Measurements from ENCODE around the gene TK1.
"Not testable (repeated sequence)": the region's sequence is repeated elsewhere in the genome, so short reads cannot be mapped to it uniquely, and the experiment has no call there.

TK1 gene, protein sequence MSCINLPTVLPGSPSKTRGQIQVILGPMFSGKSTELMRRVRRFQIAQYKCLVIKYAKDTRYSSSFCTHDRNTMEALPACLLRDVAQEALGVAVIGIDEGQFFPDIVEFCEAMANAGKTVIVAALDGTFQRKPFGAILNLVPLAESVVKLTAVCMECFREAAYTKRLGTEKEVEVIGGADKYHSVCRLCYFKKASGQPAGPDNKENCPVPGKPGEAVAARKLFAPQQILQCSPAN

DNA sequence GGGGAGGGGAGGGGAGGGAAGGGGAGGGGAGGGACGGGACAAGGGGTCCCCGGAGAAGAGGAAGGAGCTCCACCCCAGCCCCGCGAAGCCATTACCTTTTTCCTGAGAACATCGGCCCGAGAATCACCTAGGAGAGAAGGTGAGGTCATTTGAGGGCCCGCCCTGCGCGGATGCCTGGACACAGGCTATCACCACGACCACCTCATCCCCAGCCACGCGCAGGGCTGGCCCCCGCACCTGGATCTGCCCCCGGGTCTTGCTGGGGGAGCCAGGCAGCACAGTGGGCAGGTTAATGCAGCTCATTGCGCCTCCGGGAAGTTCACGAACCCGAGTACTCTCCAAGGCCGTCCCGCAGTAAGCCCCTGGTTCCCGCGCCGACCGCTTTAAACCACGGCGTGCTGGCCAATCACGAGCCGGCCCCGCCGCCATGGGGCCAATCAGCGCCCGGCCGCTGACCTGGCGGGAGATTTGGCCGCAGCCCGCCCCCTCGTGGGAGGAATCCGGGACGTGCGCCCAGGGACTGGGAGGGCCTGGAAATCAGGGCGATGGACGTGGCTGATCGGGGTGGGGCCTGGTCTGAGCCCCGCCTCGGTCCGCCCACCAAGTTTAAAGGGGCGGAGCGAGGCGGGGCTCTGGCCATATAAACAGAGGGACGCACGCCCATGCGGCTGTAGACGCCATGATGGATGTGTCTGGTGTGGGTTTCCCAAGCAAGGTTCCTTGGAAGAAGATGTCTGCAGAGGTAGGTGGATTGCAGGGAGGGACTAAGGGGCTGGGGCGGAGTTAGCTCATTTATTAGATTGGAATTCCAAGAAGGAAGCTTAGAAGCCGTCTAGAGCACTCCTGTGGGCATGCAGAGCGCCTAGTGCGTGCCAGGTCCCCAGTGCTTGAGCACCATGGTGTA lies at the start of gene TK1, which contains the start of gene AFMID:
TSS of gene TK1 (minus strand) at position 361 of the 904 bp plus-strand sequence. CDS start at position 303, 58 bp downstream.
TSS of gene AFMID (plus strand) at position 671 of the 904 bp plus-strand sequence. CDS start at position 680, 9 bp downstream.
- DNase-seq: peak; percentile 86

DNA sequence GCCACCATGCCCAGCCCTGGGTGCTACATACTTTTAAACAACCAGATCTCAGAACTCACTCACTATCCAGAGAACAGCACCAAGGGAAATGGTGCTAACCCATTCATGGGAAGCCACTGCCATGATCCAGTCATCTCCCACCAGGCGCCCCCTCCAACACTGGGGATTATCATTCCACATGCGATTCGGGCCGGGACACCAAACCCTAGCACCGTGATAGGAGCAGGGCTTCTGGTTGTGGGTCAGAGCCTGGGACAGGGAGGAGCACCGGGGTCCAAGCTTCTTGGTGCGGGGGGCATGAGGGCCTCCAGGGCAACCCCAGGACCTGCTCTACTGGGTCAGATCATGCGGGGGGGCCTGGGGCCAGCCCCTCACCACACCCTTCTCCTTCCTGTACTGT lies 49.0 kb upstream of the TK1 start:
- DNase-seq: no peak

DNA sequence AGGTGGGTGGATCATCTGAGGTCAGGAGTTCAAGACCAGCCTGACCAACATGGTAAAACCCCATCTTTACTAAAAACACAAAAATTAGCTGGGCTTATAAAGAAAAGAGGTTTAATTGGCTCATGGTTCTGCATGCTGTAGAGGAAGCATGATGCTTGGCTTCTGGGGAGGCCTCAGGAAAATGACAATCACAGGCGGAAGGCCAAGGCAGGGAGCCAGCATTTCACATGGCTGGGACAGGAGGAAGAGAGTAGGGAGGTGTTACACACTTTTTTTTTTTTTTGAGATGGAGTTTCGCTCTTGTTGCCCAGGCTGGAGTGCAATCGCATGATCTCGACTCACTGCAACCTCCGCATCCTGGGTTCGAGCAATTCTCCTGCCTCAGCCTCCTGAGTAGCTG lies 48.2 kb upstream of the TK1 start:
- not testable (repeated sequence) for DNase-seq

DNA sequence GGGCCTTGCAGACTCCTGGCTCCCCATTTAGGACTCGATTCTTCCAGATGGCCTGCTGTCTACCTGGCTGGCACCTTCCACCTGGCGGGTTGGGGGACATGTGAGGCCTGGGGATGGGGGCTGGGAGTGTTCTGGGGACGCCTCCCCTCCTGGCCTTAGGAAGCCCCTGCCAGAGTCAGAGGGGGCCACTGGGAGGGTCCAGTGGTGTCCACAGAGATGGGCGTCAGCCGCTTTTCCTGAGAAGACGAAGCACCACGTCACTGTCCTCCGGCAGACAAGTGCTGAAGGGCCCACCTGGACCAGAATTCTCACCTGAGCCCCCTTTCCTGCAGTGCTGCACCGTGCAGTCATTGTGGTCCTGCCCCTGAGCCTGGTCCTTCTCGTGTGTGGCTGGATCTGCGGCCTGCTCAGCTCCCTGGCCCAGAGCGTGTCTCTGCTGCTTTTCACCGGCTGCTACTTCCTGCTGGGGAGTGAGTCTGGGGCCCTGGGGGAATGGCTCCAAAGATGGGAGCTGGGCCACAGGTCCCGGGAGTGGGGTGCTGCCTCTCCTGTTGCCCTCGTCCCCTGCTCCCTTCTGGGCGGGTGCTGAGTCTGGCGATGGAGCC lies 47.5 kb upstream of the TK1 start:
- DNase-seq: no peak

DNA sequence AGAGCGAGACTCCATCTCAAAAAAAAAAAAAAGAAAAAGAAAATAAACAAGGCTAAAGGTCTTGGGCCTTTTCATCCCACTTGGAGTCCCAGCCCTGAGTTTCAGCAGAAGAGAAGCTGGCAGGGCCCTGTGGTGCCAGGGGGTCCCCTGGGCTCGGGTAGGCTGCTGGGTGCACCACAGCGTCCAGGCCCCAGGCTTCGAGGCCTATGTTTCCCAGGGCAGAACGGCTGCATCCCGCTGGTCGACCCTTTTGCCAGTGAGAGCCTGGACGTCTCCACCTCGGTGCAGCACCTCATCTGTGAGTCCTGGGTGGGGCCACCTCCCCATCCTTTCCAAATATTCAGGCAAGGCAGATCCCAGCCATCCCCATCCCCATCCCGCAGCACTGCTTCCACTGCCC lies 46.8 kb upstream of the TK1 start:
- DNase-seq: no peak

DNA sequence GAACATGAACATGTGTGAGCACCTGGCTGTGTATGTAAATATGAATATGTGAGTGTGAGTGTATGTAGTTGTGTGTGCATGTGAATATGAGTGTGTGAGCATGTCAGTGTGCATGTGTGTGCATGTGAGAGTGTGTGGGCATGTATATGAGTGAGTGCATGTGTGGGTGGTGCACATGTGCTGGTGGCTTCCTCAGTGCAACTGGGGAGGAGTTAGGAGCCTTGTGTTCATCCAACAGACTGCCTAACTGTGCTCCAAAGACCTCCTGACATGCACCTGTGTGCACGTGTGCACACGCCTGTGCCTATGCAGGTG lies 46.0 kb upstream of the TK1 start:
- DNase-seq: no peak

DNA sequence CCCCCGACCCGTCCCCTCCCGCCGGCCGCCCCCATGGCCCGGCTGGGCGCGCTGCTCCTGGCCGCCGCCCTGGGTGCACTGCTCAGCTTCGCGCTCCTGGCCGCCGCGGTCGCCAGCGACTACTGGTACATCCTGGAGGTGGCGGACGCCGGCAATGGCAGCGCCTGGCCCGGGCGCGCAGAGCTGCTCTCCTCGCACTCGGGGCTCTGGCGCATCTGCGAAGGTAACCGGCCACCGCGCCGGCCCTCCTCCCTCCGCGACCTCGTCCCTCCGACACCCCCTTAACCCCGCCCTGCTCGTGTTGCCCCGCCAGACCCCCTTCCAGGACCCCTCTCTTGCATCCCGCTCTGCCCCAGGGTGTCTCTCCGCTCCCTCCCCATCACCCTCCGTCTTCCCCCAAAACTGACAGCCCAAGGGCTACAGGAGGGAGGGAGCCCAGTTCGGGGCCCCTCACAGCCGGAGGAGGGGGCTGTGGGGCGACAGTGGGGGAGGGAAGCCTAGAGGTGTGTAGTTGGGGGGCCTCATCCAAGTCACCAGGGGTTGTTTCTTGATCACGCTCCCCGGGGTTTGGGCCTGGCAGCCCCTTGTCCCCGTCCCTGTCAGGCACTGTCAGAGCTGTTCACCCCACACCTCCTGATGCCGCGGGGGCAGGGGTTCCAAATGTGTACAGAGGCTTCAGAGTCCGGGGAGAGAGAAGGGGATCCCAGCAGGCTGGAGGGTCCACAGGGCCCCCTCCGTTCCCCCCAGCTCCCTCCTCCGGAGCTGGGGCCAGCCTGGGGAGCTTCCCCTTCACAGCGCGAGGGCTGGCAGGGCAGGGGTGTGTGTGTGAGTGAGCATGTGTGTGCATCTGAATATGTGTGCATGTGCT lies 45.4 kb upstream of the TK1 start:
- DNase-seq: peak; percentile 41

DNA sequence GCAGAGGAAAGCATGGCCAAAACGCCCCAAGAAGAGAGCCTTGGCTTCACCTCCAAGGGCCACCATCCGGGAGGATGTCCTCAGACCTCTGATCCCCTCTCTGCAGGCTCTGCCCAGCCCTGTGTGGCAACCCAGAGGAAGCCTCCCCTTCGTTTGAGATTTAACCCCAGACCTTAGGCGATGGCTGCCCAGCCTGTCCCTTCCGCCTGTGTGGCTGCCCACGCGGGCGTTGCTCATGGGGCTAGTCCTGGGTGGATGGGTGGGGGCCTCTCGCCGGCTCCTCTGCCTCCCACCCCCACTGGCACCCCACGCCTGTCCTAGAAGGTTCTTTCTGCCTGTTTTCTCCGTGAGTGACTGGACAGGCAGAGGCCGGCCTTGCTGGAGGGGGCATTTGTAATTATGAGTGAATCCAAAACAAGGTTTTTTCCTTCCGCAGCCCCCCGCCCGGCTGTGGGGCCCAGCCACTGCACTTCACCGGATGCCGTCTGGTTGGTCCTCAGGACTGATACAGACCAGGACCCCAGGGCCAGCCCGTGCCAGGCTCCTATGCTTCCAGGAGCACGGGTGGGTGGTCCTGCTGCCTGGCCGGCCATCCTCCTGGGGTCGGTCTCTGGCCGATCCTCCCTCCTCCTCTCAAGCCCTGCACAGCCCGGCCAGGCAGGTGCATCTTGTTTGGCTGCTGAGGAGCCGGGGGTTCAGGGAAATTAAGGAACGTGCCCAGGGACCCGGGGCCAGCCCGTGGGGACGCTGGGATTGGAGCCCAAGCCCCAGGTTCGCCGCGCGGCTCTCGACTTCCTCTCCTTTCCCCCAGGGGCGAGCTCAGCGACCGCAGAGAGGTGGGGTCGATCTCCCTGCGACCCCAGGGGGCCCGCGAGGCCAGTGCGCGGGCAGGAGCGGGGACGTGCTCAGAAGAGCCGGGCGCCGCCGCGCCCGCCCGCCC lies 44.4 kb upstream of the TK1 start, which contains the start of gene TMEM235:
TSS of gene TMEM235 (plus strand) at position 636 of the 940 bp plus-strand sequence. CDS start 393 bp downstream, outside the sequence.
- no peak for DNase-seq

DNA sequence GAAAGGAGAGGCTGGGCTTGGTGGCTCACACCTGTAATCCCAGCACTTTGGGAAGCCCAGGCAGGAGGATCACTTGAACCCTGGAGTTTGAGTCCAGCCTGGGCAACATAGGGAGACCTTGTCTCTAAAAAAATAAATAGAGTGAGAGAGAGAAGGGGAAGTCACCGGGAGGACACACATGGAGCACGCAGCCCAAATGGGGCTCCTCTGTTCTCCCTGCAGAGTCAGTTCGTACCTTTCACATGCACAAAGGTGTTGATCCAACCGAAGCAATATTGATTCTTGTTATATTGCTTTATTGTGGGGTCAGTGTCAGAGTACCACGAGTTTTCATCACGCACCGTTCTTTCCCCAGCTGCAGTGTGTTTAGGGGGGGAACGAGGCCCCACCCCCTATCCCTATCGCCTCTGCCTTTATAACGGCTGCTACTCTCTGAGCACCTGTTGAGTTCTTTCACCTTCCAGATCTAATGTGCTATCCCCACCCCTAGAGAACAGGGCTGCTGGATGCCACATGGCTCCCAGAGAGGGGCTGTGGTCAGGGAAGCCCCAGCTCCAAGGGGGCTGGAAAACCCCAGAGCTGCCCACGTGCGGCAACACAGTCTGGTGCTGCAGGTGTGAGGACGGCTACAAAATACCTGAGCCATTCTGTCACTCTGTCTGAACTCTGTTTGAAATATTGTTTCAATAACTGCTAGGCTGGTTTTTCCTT lies 43.6 kb upstream of the TK1 start:
- no peak for DNase-seq

DNA sequence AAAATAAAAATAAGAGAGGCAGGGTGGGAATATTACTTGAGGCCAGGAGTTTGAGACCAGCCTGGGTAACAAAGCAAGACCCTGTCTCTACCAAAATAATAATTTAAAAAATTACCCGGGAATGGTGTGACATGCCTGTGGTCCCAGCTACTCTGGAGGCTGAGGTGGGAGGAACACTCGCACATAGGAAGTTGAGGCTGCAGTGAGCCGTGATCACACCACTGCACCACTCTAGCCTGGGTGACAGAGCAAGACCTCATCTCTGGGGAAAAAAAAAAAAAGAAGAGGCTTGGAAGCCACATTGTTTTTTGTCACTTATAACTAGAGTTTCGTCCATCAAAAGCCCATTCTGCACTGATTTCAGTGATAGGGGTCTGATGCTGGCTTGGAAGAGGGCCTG lies 41.3 kb upstream of the TK1 start:
- no peak for DNase-seq

DNA sequence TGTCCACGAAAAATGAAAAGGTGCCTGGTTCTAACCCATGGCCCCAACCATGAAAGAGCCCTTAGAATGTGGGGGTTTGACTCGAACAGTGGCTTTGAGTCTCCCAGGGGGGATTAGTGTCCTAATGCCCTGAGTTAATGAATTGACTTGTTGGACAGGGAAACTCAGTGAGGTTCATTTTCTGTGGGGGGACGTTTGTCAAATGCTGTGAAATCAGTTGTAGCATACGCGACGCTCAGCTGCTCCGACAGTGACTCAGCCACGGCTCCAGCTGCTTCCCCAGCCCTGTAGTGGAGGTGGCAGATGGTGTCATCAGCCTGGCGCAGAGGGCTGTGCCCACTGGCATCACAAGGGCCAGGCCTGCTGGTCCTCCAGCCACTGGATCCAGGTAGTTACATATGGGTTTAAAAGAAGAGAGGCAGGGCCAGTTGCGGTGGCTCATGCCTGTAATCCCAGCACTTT lies 40.6 kb upstream of the TK1 start:
- DNase-seq: no peak

DNA sequence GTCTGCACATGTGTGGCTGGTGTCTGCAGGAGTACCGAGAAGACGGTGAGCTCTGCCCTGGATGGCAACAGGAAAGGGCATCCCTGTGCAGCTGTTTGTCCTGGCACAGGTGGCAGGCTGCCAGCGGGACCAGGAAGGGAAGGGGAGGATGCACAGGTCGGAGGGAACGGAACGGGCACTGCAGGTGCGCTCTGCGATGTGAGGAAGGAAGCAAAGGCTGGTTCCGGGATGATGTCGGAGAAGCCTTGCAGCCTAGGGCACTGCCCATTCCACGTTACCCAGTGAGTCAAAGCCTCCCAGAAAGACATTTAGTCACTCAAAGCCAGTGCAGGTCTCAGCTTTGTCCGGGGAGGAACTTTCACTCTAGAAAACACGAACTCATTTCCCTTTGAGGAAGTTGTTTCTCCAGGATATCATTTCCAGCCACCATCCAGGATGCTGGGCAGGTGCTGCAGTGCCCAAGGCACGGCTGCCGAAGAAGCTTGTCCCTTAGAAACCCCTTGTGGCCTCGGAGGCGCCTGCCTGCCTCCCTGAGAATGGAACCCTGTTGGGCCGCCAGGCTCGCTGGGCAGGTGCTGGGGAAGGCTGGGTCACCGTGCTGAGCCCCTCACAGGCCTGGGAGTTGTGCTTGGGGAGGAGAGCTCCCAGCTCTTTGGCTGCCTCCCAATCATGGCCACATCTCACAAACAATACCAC lies 40.1 kb upstream of the TK1 start:
- no peak for DNase-seq

DNA sequence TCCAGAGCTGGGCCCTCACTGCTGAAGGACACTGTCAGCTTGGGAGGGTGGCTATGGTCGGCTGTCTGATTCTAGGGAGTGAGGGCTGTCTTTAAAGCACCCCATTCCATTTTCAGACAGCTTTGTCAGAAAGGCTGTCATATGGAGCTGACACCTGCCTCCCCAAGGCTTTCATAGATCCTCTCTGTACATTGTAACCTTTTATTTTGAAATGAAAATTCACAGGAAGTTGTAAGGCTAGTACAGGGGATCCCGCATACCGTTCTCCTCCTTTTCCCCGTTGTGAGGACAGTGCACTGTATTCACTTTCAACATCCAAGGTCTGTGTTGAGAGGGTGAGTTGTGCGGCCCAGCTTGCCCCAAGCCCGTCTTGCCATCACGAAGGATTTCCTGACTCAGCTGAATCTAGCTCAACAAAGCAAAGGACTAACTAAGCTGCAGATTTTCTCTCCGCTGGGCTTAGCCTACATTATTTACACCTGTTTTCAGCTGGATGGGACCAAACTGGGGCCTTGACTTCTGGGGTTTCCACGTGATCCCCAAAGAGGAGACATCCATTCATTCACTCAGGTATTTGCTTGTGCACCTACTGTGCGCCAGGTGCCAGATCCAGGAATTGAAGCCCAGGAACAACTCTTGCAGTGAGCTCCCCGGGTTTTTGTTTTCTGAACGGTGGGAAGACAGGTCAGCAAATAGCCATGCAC lies 39.4 kb upstream of the TK1 start:
- no peak for DNase-seq

DNA sequence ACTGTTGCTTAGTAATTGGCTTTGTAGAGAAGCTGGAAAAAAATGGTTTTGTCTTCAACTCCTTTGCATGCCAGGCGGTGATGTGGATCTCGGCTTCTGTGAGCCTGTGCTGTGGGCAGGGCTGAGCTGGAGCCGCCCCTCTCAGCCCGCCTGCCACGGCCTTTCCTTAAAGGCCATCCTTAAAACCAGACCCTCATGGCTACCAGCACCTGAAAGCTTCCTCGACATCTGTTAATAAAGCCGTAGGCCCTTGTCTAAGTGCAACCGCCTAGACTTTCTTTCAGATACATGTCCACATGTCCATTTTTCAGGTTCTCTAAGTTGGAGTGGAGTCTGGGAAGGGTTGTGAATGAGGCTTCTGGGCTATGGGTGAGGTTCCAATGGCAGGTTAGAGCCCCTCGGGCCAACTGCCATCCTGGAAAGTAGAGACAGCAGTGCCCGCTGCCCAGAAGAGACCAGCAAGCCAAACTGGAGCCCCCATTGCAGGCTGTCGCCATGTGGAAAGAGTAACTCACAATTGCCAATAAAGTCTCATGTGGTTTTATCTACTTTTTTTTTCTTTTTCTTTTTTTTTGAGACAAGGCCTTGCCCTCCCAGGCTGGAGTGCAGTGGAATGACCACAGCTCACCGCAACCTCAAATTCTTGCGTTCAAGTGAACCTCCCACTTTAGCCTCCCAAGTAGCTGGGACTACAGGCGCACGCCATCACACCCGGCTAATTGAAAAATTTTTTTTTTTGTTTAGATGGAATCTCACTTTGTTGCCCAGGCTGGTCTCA lies 38.4 kb upstream of the TK1 start:
- no peak for DNase-seq

DNA sequence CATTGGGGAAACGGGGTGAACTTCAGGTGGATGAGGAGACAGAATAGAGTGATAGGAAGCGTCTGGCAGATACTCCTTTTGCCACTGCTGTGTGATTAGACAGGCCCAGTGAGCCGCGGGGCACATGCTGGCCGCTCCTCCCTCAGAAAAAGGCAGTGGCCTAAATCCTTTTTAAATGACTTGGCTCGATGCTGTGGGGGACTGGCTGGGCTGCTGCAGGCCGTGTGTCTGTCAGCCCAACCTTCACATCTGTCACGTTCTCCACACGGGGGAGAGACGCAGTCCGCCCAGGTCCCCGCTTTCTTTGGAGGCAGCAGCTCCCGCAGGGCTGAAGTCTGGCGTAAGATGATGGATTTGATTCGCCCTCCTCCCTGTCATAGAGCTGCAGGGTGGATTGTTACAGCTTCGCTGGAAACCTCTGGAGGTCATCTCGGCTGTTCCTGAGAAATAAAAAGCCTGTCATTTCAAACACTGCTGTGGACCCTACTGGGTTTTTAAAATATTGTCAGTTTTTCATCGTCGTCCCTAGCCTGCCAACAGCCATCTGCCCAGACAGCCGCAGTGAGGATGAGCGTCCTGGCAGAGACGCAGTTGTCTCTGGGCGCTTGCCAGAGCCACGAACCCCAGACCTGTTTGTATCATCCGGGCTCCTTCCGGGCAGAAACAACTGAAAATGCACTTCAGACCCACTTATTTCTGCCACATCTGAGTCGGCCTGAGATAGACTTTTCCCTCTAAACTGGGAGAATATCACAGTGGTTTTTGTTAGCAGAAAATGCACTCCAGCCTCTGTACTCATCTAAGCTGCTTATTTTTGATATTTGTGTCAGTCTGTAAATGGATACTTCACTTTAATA lies 37.6 kb upstream of the TK1 start:
- no peak for DNase-seq

DNA sequence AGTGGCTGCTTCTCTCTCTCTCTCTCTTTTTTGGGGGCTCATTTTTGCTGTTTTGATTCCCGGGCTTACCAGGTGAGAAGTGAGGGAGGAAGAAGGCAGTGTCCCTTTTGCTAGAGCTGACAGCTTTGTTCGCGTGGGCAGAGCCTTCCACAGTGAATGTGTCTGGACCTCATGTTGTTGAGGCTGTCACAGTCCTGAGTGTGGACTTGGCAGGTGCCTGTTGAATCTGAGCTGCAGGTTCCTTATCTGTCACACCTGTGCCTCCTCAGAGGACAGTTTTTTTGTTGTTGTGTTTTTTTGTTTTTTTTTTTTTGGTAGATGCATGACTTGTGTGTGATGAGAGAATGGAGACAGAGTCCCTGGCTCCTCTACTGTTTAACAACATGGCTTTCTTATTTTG lies 36.9 kb upstream of the TK1 start:
- no peak for DNase-seq

DNA sequence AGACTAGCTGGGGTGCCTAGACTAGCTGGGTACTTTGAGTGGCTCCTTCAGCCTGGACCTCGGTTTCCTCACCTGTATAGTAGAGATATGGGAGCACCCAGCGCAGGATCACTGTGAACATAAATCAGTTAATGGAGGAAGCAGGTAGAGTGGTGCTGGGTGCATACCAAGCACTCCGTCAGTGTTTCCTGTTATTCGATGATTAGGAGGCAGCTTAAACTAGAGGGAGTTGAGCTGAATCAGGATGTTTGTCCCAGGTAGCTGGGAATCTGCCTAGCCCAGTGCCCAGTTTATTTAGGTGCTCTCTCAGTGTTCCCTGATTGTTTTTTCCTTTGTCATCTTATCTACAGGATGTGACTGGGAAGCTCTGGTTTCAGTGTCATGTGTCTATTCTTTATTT lies 36.2 kb upstream of the TK1 start:
- DNase-seq: no peak

All from CD4-positive, alpha-beta T cell treated with Interleukin-17A for 4 hours (primary cell).